Stimulated activated CD4-positive, alpha-beta T cell treated with anti-CD3 and anti-CD28 coated beads, Interleukin-15, amount 100 ng/mL, for 1 hour (primary cell): ENCODE data around the gene JPH3.

ENCODE experiments used
- DNase-seq, 2 donors: peaks; one replicate each; pipeline ENCODE4 v3.0.0-alpha.2; 2020; ENCODE audit warnings: low read depth in 1 of 2, low spot score in 1 of 2

Gene JPH3

DNA sequence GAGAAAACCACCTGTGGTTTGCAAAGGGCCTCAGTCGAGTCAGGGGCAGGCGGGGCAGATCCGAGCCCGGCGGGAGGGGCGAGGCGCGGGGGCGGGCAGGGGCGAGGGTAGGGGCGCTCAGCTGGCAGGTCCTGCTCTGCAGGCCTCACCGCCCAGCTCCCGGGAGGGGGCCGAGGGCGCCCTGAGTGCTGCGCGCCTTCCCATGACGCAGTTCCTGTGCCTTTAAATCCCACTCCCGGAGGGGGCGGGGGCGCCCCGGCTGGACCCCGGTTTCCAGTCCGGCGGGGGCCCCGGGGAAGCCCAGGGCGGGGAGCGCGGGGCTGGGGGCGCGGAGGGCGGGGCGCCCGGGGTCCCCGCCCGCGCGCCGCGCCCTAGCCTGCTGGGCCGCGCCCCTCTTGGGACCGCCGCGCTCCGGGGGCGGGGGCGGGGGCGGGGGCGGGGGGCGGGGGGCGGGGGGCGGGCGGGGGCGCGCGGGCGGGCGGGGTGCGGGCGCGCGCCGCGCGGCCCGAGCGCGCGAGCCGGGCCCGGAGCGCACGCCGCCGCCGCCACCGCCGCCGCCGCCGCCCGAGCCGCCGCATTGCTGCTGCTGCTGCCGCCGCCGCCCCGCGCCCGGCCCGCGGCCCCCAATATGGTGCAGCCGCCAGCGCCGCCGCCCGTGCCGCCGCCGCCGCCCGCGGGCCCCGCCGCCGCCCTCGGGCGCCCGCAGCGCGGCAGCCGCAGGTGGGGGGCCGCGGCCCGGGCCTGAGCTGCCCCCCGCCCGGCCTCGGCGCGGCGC, at the start of gene JPH3:
Gene JPH3, plus strand, starts transcription at position 508 of the 775 bp plus-strand sequence. CDS start 639 bp downstream, outside the sequence.
- no peak for DNase-seq

DNA sequence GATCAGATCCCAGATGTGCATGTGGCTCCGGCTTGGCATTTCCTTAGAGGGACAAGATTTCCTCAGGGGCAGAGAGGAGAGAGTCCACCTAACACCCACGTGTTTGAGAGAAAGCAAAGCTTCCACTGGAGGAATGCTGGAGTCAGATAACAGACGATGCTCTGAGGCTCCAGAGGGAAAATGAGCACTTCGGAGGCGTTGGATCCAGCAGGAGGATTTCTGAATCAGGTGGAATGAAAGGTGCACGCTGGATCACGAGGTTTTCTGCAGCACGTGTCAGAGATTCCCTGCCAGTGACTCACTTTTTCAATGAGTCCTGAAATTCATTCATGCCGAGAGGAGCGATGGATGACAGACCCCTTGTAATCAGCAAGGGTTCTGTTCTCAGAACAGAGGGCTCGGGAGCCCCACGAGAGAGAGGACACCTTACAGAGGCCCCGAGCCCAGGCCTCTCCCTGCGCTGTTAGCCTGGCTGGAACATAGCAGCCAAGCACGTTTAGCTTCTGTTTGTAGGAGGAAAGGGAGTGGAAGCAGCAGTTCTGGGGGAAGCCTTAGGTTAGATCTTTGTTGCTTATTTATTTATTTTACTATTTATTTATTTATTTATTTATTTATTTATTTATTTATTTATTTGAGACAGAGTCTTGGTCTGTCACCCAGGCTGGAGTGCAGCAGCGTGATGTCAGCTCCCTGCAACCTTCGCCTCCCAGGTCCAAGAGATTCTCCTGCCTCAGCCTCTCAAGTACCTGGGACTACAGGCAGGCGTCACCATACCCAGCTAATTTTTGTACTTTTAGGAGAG, 49.3 kb upstream of the JPH3 start:
- no peak for DNase-seq

- no peak for DNase-seq
Observed at GRCh38 chr16:87554754-87555427, 47.4 kb upstream of the JPH3 start.

DNA sequence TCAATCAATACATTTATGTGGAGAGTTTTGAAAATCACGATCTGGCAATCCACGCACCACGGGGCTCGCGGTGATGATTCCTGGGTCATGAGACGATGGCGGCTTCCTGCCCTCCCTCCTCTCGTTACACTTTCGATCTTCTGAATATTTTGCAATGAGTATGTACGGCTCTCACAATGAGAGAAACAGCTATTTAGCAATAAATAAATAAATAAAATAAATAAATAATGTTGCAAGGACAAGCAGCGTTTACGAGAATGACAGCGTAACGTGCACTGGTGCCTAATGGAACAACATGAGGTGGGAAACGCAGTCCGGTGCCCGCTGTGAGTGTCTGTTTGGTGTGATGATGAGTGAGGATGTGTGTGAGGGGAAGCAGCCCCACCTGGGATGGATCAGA, 46.7 kb upstream of the JPH3 start:
- DNase-seq: no peak

GRCh38 chr16:87556941-87557459, 45.3 kb upstream of the JPH3 start:
- no peak for DNase-seq

- no peak for DNase-seq
Observed at GRCh38 chr16:87558682-87559081, 43.6 kb upstream of the JPH3 start.

DNA sequence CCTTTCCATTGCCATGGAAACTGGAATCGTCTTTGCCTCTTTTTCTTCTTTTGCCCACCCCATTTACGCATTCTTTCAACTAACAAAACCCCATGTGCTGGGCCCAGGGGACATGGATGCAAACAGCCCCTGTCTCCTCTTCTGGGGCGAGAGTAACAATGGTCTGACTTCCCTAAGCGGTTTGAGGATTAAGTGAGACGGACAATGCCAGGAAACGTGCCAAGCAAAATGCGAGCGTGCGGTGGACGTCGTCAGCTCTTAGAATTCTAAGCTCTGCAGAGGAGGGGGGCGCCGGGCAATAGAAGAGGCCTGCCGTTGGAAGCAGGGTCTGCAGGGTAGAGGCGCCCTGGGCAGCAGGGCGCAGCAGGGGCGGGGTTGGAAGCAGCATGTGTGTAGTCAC, 42.4 kb upstream of the JPH3 start:
- DNase-seq: no peak

DNA sequence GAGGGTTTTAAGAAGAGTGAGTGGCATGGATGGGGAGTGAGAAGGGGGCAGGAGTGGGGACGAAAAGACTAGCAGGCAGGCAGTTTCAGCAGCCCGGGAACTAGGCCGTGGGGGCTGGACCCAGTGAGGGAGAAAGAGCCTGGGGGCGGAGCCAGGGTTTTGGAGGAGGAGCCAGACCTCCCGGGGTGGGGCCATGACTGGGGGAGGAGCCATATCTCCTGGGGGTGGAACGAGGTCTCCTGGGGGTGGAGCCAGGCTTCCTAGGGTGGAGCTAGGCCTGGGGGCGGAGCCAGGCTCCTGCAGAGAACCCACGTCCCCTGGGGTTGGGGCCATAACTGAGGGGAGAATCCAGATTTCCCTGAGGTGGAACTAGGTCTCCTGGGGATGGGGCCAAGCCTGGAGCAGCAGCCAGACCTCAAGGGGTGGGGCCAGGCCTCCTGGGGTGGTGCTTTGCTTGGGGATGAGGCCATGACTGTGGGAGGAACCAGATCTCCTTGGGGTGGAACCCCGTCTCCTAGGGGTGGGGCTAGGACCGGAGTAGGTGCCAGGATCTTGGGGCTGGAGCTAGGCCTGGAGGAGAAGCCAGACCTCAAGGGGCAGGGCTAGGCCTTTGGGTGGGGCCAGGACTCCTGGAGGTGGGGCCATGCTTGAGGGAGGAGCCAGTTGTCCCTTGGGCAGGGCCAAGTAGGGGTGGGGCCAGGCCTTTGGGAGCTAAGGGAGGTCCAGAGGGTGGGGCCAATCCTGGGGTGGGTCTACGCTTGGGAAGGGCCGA, 41.7 kb upstream of the JPH3 start:
- no peak for DNase-seq

DNA sequence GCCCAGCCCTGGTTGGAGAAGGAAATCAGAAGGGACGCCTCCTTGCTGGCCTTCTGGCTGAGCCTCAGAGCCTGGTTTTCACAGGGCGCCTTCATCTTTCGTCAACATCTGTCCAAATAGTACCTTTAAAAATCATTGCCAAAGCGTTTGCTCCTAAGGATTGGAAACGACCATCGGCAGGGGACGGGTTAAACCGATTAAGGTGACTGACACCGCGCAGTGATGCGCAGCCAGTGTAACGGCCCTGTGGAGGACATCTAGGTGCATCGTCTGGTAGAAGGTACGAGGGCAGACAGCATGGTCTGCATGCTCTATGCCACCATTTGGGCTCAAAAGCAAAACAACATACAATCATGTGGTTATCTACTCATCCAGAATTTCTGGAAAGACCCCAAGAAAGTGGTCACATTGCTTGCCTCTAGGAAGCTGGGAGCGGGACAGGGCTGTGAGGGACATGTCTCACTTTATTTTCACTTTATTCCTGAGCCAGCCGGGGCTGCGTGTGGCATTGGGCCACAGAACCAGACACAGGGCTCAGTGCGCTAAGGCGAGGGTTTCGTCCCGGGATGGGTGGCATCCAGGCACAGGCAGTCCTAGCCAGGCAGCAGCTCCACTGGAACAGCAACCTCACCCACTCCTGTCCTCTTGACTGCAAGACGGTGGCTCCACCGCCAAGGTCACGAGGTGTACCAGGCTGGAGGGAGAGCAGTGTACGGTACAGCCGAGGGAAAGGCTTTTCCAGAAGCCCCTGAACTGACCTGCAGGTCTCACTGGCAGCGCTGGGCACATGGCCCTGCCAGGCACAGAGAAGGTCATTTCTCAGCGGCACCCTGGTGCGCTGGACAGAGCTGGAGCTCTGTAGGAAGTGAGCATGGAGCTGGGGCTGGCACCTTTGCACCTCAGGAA, 40.9 kb upstream of the JPH3 start:
- no peak for DNase-seq

- no peak for DNase-seq
Observed at GRCh38 chr16:87562201-87562600, 40.1 kb upstream of the JPH3 start.

DNA sequence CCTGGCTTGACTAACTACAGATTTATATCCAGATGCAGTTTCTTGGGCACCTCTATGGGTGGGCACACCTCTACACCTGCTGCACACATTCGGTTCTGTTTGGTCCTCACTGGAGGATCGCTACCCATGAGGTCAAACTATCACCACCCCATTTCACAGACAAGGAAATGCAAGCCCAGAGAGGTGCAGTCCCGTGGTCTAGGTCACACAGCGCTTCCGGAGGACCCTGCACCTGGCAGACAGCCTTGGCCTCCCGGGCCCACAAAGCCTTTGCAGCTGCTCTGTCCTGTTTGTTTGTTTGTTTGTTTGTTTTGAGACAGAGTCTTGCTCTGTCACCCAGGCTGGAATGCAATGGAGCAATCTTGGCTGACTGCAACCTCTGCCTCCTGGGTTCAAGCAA, 39.3 kb upstream of the JPH3 start:
- no peak for DNase-seq

GRCh38 chr16:87563714-87564523, 38.4 kb upstream of the JPH3 start:
- no peak for DNase-seq

DNA sequence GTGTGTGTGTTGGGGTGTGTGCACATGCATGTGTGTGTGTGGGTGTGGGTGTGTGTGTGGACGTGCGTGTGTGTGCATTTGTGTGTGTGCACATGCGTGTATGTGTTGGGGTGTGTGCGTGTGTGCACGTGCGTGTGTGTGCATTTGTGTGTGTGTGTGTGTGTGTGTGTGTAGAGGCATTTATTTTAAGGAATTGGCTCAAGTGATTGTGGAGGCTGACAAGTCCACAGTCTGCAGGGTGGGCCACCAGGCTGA, 37.9 kb upstream of the JPH3 start:
- DNase-seq: no peak

DNA sequence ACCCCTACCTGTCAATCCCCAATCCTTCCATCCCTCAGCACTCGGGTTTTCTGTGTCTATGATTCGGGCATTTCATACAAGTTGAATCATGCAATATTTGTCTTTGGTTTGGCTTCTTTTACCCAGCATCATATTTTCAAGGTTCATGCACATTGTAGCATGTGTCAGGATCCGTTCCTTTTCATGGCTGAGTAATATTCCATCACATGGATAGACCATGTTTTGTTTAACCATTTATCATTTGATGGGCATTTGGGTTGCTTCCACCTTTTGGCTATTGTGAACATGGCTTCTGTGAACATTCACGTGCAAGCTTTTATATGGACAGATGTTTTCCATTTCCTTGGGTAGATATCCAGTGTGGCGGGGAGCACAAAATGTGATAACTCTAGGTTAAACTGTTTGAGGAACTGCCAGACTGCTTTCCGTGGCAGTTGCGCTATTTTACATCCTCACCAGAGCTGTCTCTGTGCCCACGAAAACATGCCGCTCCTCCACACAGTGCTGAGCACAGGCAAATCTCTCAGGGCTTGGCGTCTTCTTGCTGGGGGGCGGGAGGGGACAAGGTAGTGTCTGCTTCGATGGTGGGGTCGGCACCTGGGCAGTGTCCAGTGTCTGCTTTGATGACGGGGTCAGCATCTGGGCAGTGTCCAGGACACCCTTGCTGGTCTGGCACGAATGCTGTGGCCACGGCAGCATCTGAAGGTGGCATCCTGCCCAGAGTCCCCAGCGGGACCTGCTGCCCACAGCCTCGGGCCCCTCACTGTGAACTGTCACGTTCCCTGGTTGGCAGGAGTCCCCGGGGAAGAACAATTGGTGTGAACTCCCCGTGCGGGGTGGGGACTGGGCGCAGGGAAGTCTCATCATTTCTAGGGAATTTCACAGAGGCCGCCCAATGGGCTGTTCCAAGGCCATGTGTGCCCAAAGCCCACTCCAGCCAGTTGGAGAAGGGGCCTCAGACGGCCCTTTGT, 32.4 kb upstream of the JPH3 start:
- no peak for DNase-seq

- no peak for DNase-seq
Observed at GRCh38 chr16:87570572-87570937, 31.8 kb upstream of the JPH3 start.

- no peak for DNase-seq
Observed at GRCh38 chr16:87570938-87571867, 31.1 kb upstream of the JPH3 start.

DNA sequence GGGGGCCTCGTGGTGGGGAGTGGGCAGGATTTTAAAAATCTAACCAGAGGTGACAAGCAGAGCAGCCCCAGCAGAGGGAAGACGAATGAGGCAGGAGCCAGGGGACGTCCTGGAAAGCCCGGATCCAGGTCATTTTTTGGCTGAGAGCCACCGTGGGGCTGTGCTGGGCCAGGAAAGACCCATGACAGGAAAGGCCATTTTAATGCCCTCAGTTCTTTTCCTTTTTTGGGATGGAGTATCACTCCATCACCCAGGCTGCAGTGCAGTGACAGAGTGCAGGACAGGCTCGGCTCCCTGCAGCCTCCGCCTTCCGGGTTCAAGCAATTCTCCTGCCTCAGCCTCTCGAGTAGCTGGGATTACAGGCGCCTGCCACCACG, 30.5 kb upstream of the JPH3 start:
- DNase-seq: no peak
